ENCODE measurements around the gene HCN3. TPM values are rescaled to one million over a fixed set of nuclear protein-coding genes. Genes with fewer than 3 reads are reported as not detected.
A peak's percentile ranks its signal among the peaks of the same experiment; 100 is the strongest.

The HCN3 gene
- total and polyA plus RNA-seq, 2 of the 13 experiments (the other 11 are each of a cell fraction or from before 2014, with no cell fraction given), result 2.4 to 10.2 TPM

- TF ChIP-seq, protein P1, sequence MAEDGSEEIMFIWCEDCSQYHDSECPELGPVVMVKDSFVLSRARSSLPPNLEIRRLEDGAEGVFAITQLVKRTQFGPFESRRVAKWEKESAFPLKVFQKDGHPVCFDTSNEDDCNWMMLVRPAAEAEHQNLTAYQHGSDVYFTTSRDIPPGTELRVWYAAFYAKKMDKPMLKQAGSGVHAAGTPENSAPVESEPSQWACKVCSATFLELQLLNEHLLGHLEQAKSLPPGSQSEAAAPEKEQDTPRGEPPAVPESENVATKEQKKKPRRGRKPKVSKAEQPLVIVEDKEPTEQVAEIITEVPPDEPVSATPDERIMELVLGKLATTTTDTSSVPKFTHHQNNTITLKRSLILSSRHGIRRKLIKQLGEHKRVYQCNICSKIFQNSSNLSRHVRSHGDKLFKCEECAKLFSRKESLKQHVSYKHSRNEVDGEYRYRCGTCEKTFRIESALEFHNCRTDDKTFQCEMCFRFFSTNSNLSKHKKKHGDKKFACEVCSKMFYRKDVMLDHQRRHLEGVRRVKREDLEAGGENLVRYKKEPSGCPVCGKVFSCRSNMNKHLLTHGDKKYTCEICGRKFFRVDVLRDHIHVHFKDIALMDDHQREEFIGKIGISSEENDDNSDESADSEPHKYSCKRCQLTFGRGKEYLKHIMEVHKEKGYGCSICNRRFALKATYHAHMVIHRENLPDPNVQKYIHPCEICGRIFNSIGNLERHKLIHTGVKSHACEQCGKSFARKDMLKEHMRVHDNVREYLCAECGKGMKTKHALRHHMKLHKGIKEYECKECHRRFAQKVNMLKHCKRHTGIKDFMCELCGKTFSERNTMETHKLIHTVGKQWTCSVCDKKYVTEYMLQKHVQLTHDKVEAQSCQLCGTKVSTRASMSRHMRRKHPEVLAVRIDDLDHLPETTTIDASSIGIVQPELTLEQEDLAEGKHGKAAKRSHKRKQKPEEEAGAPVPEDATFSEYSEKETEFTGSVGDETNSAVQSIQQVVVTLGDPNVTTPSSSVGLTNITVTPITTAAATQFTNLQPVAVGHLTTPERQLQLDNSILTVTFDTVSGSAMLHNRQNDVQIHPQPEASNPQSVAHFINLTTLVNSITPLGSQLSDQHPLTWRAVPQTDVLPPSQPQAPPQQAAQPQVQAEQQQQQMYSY (CRISPR knock-in tag; IDR thresholded peaks at IDR 0.05), result no peak
- TF ChIP-seq FOXJ3 (CRISPR knock-in tag; IDR thresholded peaks at IDR 0.05; ENCODE audit: borderline replicate concordance) (peak; percentile 54; the same call in 1 of the 2 replicates), ZNF460 (CRISPR knock-in tag; IDR thresholded peaks at IDR 0.05; ENCODE audit: borderline replicate concordance) (no peak; the same call in 1 of the 2 replicates), PLRG1 (conservative IDR thresholded peaks at IDR 0.05) (no peak), GATA4 (IDR thresholded peaks at IDR 0.05; ENCODE audit: borderline replicate concordance, low read depth) (0 out of 2 replicates have a peak, but pooled peaks have one; percentile 39), ETV5 (CRISPR knock-in tag; IDR thresholded peaks at IDR 0.05; ENCODE audit: borderline replicate concordance) (peak; percentile 75), ARID2 (CRISPR knock-in tag; IDR thresholded peaks at IDR 0.05; ENCODE audit: borderline replicate concordance) (peak; percentile 78; the same call in 1 of the 2 replicates), TERF1 (CRISPR knock-in tag; IDR thresholded peaks at IDR 0.05) (no peak), NR2F2 (IDR thresholded peaks at IDR 0.05; ENCODE audit: borderline replicate concordance, low read depth) (no peak), TFAP4 (IDR thresholded peaks at IDR 0.05; ENCODE audit: borderline replicate concordance, low read depth) (peak; percentile 52; the same call in 1 of the 2 replicates), JDP2 (CRISPR knock-in tag; IDR thresholded peaks at IDR 0.05; ENCODE audit: borderline replicate concordance) (no peak), ASH2L (IDR thresholded peaks at IDR 0.05; ENCODE audit: insufficient read length, low read depth, low read length) (peak; percentile 58)
- TF ChIP-seq, protein P2, sequence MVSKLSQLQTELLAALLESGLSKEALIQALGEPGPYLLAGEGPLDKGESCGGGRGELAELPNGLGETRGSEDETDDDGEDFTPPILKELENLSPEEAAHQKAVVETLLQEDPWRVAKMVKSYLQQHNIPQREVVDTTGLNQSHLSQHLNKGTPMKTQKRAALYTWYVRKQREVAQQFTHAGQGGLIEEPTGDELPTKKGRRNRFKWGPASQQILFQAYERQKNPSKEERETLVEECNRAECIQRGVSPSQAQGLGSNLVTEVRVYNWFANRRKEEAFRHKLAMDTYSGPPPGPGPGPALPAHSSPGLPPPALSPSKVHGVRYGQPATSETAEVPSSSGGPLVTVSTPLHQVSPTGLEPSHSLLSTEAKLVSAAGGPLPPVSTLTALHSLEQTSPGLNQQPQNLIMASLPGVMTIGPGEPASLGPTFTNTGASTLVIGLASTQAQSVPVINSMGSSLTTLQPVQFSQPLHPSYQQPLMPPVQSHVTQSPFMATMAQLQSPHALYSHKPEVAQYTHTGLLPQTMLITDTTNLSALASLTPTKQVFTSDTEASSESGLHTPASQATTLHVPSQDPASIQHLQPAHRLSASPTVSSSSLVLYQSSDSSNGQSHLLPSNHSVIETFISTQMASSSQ (IDR thresholded peaks at IDR 0.05; ENCODE audit: low read depth), result no peak
- TF ChIP-seq, protein P2 (CRISPR knock-in tag; IDR thresholded peaks at IDR 0.05; ENCODE audit: borderline replicate concordance), result no peak; the same call in 1 of the 2 replicates
- TF ChIP-seq, protein P3, sequence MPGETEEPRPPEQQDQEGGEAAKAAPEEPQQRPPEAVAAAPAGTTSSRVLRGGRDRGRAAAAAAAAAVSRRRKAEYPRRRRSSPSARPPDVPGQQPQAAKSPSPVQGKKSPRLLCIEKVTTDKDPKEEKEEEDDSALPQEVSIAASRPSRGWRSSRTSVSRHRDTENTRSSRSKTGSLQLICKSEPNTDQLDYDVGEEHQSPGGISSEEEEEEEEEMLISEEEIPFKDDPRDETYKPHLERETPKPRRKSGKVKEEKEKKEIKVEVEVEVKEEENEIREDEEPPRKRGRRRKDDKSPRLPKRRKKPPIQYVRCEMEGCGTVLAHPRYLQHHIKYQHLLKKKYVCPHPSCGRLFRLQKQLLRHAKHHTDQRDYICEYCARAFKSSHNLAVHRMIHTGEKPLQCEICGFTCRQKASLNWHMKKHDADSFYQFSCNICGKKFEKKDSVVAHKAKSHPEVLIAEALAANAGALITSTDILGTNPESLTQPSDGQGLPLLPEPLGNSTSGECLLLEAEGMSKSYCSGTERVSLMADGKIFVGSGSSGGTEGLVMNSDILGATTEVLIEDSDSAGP (CRISPR knock-in tag; IDR thresholded peaks at IDR 0.05; ENCODE audit: borderline replicate concordance), result peak; percentile 88; the same call in 1 of the 2 replicates
Measured at GRCh38 chr1:155261852-155262673, 15.2 kb upstream of the HCN3 start, which contains the start of gene SCAMP3 (continued).
